H1 (cell line): ENCODE measurements around the gene RUFY2. TPM values are rescaled to one million over a fixed set of nuclear protein-coding genes. Genes with fewer than 3 reads are reported as not detected.

Experiments used
- CTCF ChIA-PET: fragments of 300-600 bp; sonication (Branson Sonifier 250); formaldehyde crosslinking; loops from one replicate; lab custom pipeline; 2021; ENCODE audit not compliant: partially characterized antibody; lab: Charles Lee
- POLR2A ChIA-PET: fragments of 300-600 bp; sonication (Branson Sonifier 250); formaldehyde crosslinking; loops from one replicate; lab custom pipeline; 2021; ENCODE audit warnings: inconsistent platforms; ENCODE audit not compliant: partially characterized antibody; lab: Charles Lee
- DNase-seq, 2 experiments: peaks; one replicate each; pipeline versions ENCODE4 v3.0.0 to v3.0.0-alpha.2; 2010 to 2022; ENCODE audit warnings: low spot score in 2 of 2, low read depth in 1 of 2, mixed read lengths in 1 of 2
- FAIRE-seq: peaks from 2 replicates; lab custom pipeline; 2011; peaks lifted over from hg19 to GRCh38; lab: Jason Lieb, UNC
- H2AFZ ChIP-seq: 2 replicates; pipeline ENCODE4 v1.8.1; 2012; ENCODE audit warnings: low read length, inconsistent platforms
- H2AK5ac ChIP-seq: 2 replicates; pipeline ENCODE4 v1.6.1; 2013; ENCODE audit warnings: low read depth, low read length
- H2BK120ac ChIP-seq: replicated peaks from 2 replicates; pipeline ENCODE3; 2013; ENCODE audit warnings: low read depth, low read length, inconsistent platforms
- H2BK12ac ChIP-seq: 2 replicates; pipeline ENCODE4 v1.6.1; 2013; ENCODE audit warnings: low read depth, low read length
- H2BK15ac ChIP-seq: 2 replicates; pipeline ENCODE4 v1.6.1; 2013; ENCODE audit warnings: low read length
- H2BK20ac ChIP-seq: 2 replicates; pipeline ENCODE4 v1.6.1; 2013; ENCODE audit warnings: low read length
- H2BK5ac ChIP-seq: 2 replicates; pipeline ENCODE4 v1.6.1; 2013; ENCODE audit warnings: low read depth, low read length
- H3K14ac ChIP-seq: 2 replicates; pipeline ENCODE4 v1.6.1; 2013; ENCODE audit warnings: inconsistent platforms; ENCODE audit not compliant: insufficient read length
- H3K18ac ChIP-seq: 2 replicates; pipeline ENCODE4 v1.6.1; 2013; ENCODE audit warnings: low read length; ENCODE audit errors: extremely low read depth
- H3K23ac ChIP-seq: 2 replicates; pipeline ENCODE4 v1.6.1; 2013; ENCODE audit warnings: inconsistent platforms; ENCODE audit not compliant: insufficient read length
- H3K23me2 ChIP-seq: 2 replicates; pipeline ENCODE4 v1.6.1; 2013; ENCODE audit warnings: low read depth, low read length
- H3K27ac ChIP-seq: 2 replicates; pipeline ENCODE4 v1.6.1; 2011; ENCODE audit warnings: low read depth, low read length, inconsistent platforms
- H3K27me3 ChIP-seq, 4 experiments: replicated peaks in 1 of 4; 1 replicate in 1 of 4; 2 replicates in 3 of 4; pipeline versions ENCODE4 v1.6.1 to v1.8.1; 2011 to 2013; ENCODE audit warnings: low read length in 3 of 4, mild to moderate bottlenecking in 3 of 4, inconsistent platforms in 2 of 4, mixed read lengths in 2 of 4, moderate library complexity in 1 of 4; ENCODE audit not compliant: control insufficient read depth in 3 of 4, insufficient read depth in 3 of 4; ENCODE audit errors: extremely low read depth in 1 of 4
- H3K36me3 ChIP-seq, 4 experiments: 2 replicates each; pipeline versions ENCODE4 v1.6.1 to v1.8.1; 2011 to 2013; ENCODE audit warnings: mild to moderate bottlenecking in 4 of 4, low read length in 3 of 4, moderate library complexity in 2 of 4, control low read depth in 1 of 4, inconsistent platforms in 1 of 4; ENCODE audit not compliant: insufficient read depth in 4 of 4, control insufficient read depth in 2 of 4
- H3K4ac ChIP-seq: replicated peaks from 2 replicates; pipeline ENCODE3; 2013; ENCODE audit warnings: low read length, low read depth, mixed read lengths, inconsistent platforms; ENCODE audit not compliant: insufficient read length
- H3K4me1 ChIP-seq, 4 experiments: replicated peaks in 1 of 4; 1 replicate in 1 of 4; 2 replicates in 3 of 4; pipeline versions ENCODE4 v1.6.1 to v1.8.1; 2011 to 2013; ENCODE audit warnings: low read length in 3 of 4, inconsistent platforms in 2 of 4, mixed read lengths in 1 of 4; ENCODE audit not compliant: insufficient read depth in 4 of 4, control insufficient read depth in 3 of 4
- H3K4me2 ChIP-seq, 2 experiments: 2 replicates each; pipeline versions ENCODE4 v1.6.1 to v1.8.1; 2011 to 2013; ENCODE audit warnings: low read depth in 2 of 2, low read length in 2 of 2, control low read depth in 1 of 2, inconsistent platforms in 1 of 2, mild to moderate bottlenecking in 1 of 2; ENCODE audit not compliant: insufficient read depth in 1 of 2
- H3K4me3 ChIP-seq, 4 experiments: fragments of 200-600, 300-600 bp in 1 of 4; sonication (generic), shearing (Covaris generic), sonication (Bioruptor Twin) in 1 of 4; 2 replicates each; pipeline versions ENCODE4 v1.5.1 to v1.8.1; 2011 to 2016; ENCODE audit warnings: low read length in 4 of 4, low read depth in 3 of 4, control low read depth in 2 of 4, inconsistent platforms in 2 of 4, mild to moderate bottlenecking in 2 of 4, mixed read lengths in 1 of 4, moderate library complexity in 1 of 4; ENCODE audit not compliant: insufficient read depth in 2 of 4; ENCODE audit errors: extremely low read depth in 1 of 4
- H3K56ac ChIP-seq: replicated peaks from 2 replicates; pipeline ENCODE3; 2013; ENCODE audit warnings: low read depth, mild to moderate bottlenecking, mixed read lengths, low read length, inconsistent platforms; ENCODE audit not compliant: insufficient read length
- H3K79me1 ChIP-seq: 2 replicates; pipeline ENCODE4 v1.6.1; 2013; ENCODE audit warnings: low read depth, low read length, control low read depth
- H3K79me2 ChIP-seq, 2 experiments: 2 replicates each; pipeline versions ENCODE4 v1.6.1 to v1.8.1; 2012 to 2013; ENCODE audit warnings: low read length in 2 of 2, mild to moderate bottlenecking in 2 of 2, inconsistent platforms in 1 of 2; ENCODE audit not compliant: insufficient read depth in 2 of 2, control insufficient read depth in 1 of 2
- H3K9ac ChIP-seq, 4 experiments: replicated peaks in 1 of 4; 1 replicate in 1 of 4; 2 replicates in 3 of 4; pipeline versions ENCODE4 v1.6.1 to v1.8.1; 2011 to 2013; ENCODE audit warnings: low read depth in 3 of 4, low read length in 3 of 4, control low read depth in 2 of 4, mild to moderate bottlenecking in 2 of 4, moderate library complexity in 2 of 4, inconsistent platforms in 1 of 4; ENCODE audit errors: extremely low read depth in 1 of 4
- H3K9me3 ChIP-seq, 2 experiments: 2 replicates each; pipeline versions ENCODE4 v1.6.1 to v1.8.1; 2012 to 2013; ENCODE audit warnings: mild to moderate bottlenecking in 2 of 2, moderate library complexity in 2 of 2, control low read depth in 1 of 2, inconsistent platforms in 1 of 2, low read depth in 1 of 2, low read length in 1 of 2, mixed read lengths in 1 of 2; ENCODE audit not compliant: insufficient read depth in 2 of 2
- H4K20me1 ChIP-seq, 2 experiments: replicated peaks in 1 of 2; 2 replicates each; pipeline versions ENCODE3 to v1.8.1; 2011 to 2013; ENCODE audit warnings: inconsistent platforms in 2 of 2, low read length in 2 of 2, mild to moderate bottlenecking in 1 of 2; ENCODE audit not compliant: insufficient read depth in 2 of 2, control insufficient read depth in 1 of 2
- H4K5ac ChIP-seq: 2 replicates; pipeline ENCODE4 v1.6.1; 2013; ENCODE audit warnings: low read length, low read depth, mixed read lengths, inconsistent platforms; ENCODE audit not compliant: insufficient read length
- H4K8ac ChIP-seq: 2 replicates; pipeline ENCODE4 v1.8.0; 2013; ENCODE audit warnings: mild to moderate bottlenecking, moderate library complexity, low read length, inconsistent platforms; ENCODE audit not compliant: insufficient read depth; ENCODE audit errors: extremely low read depth
- H4K91ac ChIP-seq: replicated peaks from 2 replicates; pipeline ENCODE3; 2013; ENCODE audit warnings: low read length, mixed read lengths, inconsistent platforms; ENCODE audit not compliant: insufficient read length
- BCL11A ChIP-seq, 2 experiments: IDR thresholded peaks; one replicate each; pipeline ENCODE4 v1.6.1; 2011; ENCODE audit warnings: low read depth in 2 of 2, low read length in 2 of 2, mild to moderate bottlenecking in 2 of 2
- CBX8 ChIP-seq: fragments of 300-800, 300-1000 bp; sonication (generic); IDR thresholded peaks from 2 replicates; pipeline ENCODE4 v1.7.1; 2016; ENCODE audit warnings: low read depth, low read length, borderline replicate concordance
- JUN ChIP-seq: IDR thresholded peaks from 2 replicates; pipeline ENCODE4 v1.6.1; 2011; ENCODE audit warnings: low read depth, mild to moderate bottlenecking, improper control_type of control experiment, low read length
- MAFK ChIP-seq: IDR thresholded peaks from 2 replicates; pipeline ENCODE4 v1.6.1; 2012; ENCODE audit warnings: low read depth, mild to moderate bottlenecking, improper control_type of control experiment, low read length
- NANOG ChIP-seq: IDR thresholded peaks from 2 replicates; pipeline ENCODE4 v1.6.1; 2011; ENCODE audit warnings: low read length, low read depth, mild to moderate bottlenecking, inconsistent platforms; ENCODE audit not compliant: insufficient read depth, poor library complexity, severe bottlenecking
- NRF1 ChIP-seq: IDR thresholded peaks from 2 replicates; pipeline ENCODE4 v1.6.1; 2011; ENCODE audit warnings: mild to moderate bottlenecking, low read depth, low read length, improper control_type of control experiment
- RNF2 ChIP-seq: fragments of 200-900, 300-1000 bp; sonication (generic); IDR thresholded peaks from 2 replicates; pipeline ENCODE4 v1.7.1; 2016; ENCODE audit warnings: borderline replicate concordance, low read depth, mild to moderate bottlenecking, antibody characterized with exemption, low read length; ENCODE audit not compliant: poor library complexity, severe bottlenecking; ENCODE audit errors: missing control alignments
- SIRT6 ChIP-seq: IDR thresholded peaks from one replicate; pipeline ENCODE4 v1.7.1; 2012; ENCODE audit warnings: low read length, inconsistent platforms
- WGBS, 2 experiments: shearing (Covaris generic) in 1 of 2; methylation state at CpG; one replicate each; pipeline versions ENCODE4 v1.1.6 to v1.1.7; 2013 to 2015; ENCODE audit warnings: low lambda C conversion rate in 2 of 2, mixed read lengths in 2 of 2, inconsistent platforms in 1 of 2, low coverage in 1 of 2, missing lambda C conversion rate in 1 of 2; ENCODE audit not compliant: insufficient replicate concordance in 2 of 2, insufficient coverage in 1 of 2, insufficient read length in 1 of 2; ENCODE audit errors: extremely low coverage in 1 of 2, missing lambda C conversion rate in 1 of 2; 5-methylcytosine and 5-hydroxymethylcytosine counted together
- polyA plus RNA-seq, 7 experiments: library from polyadenylated mRNA; depleted of rRNA in 3 of 7; stranded (reverse) in 5 of 7; unstranded in 2 of 7; fragments of >200 nt in 5 of 7; fragments of 200-250 nt in 2 of 7; gene quantifications; 1 replicate in 5 of 7; 2 replicates in 1 of 7; 4 replicates in 1 of 7; pipeline versions ENCODE4 v1.2.1 to v1.2.3, GENCODE V29; 2011 to 2013; ENCODE audit warnings: missing spikeins in 2 of 7, mixed read lengths in 2 of 7
- total RNA-seq: library from RNA; stranded (reverse); fragmentation: NEBNext Ultra II Directional; extraction: Animal tissue kit (Norgen Biotek cat#: 25700); gene quantifications from 2 replicates; pipeline ENCODE4 v1.2.1, GENCODE V29; 2021
- TF ChIP-seq, protein P1 (sequence below): IDR thresholded peaks from 2 replicates; pipeline ENCODE4 v1.6.1; 2011; ENCODE audit warnings: low read length, improper control_type of control experiment
- TF ChIP-seq, protein P2 (sequence below): IDR thresholded peaks from 2 replicates; pipeline ENCODE4 v1.6.1; 2012; ENCODE audit warnings: inconsistent platforms

The RUFY2 gene
- total and polyA plus RNA-seq, 2 of the 8 experiments (the other 6 are each of a cell fraction or from before 2014, with no cell fraction given): 3.4 to 12.0 TPM

DNA sequence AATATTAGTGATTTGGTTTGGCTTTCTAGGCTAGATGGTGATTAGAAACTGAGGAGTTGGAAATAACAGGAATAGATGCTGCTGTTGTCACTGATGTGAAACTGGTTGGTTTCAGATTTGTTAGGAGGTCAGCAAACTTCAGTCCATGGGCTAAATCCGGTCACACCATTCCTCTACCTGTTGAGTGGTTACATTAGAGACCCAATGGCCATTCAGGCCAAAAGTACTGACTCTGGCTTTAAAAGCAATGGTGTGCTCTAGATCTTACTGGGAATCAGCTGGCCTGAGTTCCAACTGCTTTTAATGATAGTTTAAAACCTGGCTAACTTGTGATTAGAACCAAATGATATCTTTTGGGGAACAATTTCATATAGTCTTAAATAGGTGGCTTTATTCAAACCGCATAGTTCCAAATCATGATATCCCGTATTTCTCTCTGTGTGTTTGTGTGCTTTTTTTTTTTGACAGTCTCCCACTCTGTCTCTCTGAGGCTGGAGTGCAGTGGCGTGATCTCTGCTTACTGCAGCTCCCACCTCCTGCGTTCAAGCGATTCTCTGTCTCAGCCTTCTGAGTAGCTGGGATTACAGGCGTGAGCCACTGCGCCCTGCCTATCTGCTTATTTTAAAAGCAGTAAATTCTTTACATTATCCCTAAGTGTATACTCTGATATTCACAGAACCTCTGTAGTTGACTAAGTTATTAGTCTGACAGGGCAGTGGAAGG is 66.6 kb downstream of the RUFY2 start:
- H3K4me2 ChIP-seq: no peak overlapping the region
- FAIRE-seq (no peak), DNase-seq (no peak)
- peaks cover 18 to 35% of the 10 kb centered on the region in 2 experiments for H4K20me1 ChIP-seq
- no peak overlapping the region for H3K4ac ChIP-seq
- WGBS, 2 experiments: 96% methylated on average over 8 of the region's 8 CpGs; no CpG with 5 or more reads in 1 of the 2 experiments
- no peak overlapping the region for H4K91ac ChIP-seq
- H2BK120ac ChIP-seq: no peak overlapping the region
- peaks cover 20 to 55% of the 10 kb centered on the region in 2 experiments for H3K79me2 ChIP-seq
- H2AFZ ChIP-seq: no peak overlapping the region
- H3K9ac ChIP-seq: no peak overlapping the region
- H2BK5ac ChIP-seq: no peak overlapping the region
- H3K18ac ChIP-seq: no peak overlapping the region
- ChIA-PET POLR2A (interaction anchor here (0.9 to 11.0 kb wide), 5 partner anchors 8 to 113 kb away, joined by 3 to 141 read pairs (median 3); partner anchors contain the start of genes HNRNPH3 and PBLD), CTCF (interaction anchor here (1.6 kb wide), 1 partner anchor 7 kb away, joined by 11 read pairs; no protein-coding TSS in a partner anchor)
- no peak overlapping the region for H4K5ac ChIP-seq
- no peak overlapping the region for H3K27ac ChIP-seq
- no peak overlapping the region for H3K14ac ChIP-seq
- H2BK20ac ChIP-seq: no peak overlapping the region
- no peak overlapping the region for H2BK12ac ChIP-seq
- no peak overlapping the region for H3K56ac ChIP-seq
- no peak overlapping the region for H2BK15ac ChIP-seq
- no peak overlapping the region for H4K8ac ChIP-seq
- H3K4me3 ChIP-seq: no peak overlapping the region
- peaks cover 3% of the 10 kb centered on the region for H3K79me1 ChIP-seq
- peaks cover 0 to 2% (median under 1%) of the 10 kb centered on the region in 4 experiments; a peak in 2 of 7 replicates for H3K4me1 ChIP-seq
- H3K23ac ChIP-seq: no peak overlapping the region
- no peaks in the 10 kb centered on the region for H3K23me2 ChIP-seq
- no peaks in the 10 kb centered on the region for H3K27me3 ChIP-seq
- no peak overlapping the region for H2AK5ac ChIP-seq
- H3K36me3 ChIP-seq: peaks cover 35 to 87% (median 52%) of the 10 kb centered on the region in 4 experiments
- H3K9me3 ChIP-seq: no peaks in the 10 kb centered on the region
- no peak for TF ChIP-seq NANOG
- no peak for TF ChIP-seq MAFK
- TF ChIP-seq, protein P1, sequence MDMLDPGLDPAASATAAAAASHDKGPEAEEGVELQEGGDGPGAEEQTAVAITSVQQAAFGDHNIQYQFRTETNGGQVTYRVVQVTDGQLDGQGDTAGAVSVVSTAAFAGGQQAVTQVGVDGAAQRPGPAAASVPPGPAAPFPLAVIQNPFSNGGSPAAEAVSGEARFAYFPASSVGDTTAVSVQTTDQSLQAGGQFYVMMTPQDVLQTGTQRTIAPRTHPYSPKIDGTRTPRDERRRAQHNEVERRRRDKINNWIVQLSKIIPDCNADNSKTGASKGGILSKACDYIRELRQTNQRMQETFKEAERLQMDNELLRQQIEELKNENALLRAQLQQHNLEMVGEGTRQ: no peak
- TF ChIP-seq SIRT6: no peak
- no peak for TF ChIP-seq CBX8
- TF ChIP-seq NRF1: no peak
- TF ChIP-seq, protein P2, sequence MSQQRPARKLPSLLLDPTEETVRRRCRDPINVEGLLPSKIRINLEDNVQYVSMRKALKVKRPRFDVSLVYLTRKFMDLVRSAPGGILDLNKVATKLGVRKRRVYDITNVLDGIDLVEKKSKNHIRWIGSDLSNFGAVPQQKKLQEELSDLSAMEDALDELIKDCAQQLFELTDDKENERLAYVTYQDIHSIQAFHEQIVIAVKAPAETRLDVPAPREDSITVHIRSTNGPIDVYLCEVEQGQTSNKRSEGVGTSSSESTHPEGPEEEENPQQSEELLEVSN: no peak
- TF ChIP-seq BCL11A (IDR thresholded peaks at IDR 0.05; ENCODE audit: low read depth in 2 of 2, low read length in 2 of 2): no peak
- TF ChIP-seq JUN: no peak
- no peak for TF ChIP-seq RNF2
